H9 (cell line): Measurements from ENCODE around the gene ROBO1. TPM values are rescaled to one million over a fixed set of nuclear protein-coding genes. Genes with fewer than 3 reads are reported as not detected.

Source experiments
- DNase-seq: peaks from one replicate; pipeline ENCODE4 v3.0.0-alpha.2; 2017
- H2AFZ ChIP-seq: one replicate; pipeline ENCODE4 v1.6.1; 2013; ENCODE audit warnings: mild to moderate bottlenecking, low read length, control low read depth, moderate library complexity
- H2AK5ac ChIP-seq: 2 replicates; pipeline ENCODE4 v1.6.1; 2013; ENCODE audit warnings: low read length, control low read depth, mixed read lengths; ENCODE audit not compliant: insufficient read length
- H2BK120ac ChIP-seq: one replicate; pipeline ENCODE4 v1.6.1; 2013; ENCODE audit warnings: low read depth, mild to moderate bottlenecking, low read length, control low read depth, inconsistent platforms; ENCODE audit not compliant: poor library complexity, severe bottlenecking
- H2BK12ac ChIP-seq: 2 replicates; pipeline ENCODE4 v1.6.1; 2013; ENCODE audit warnings: low read length, control low read depth, mixed read lengths, low read depth; ENCODE audit not compliant: insufficient read length
- H2BK15ac ChIP-seq: 2 replicates; pipeline ENCODE4 v1.6.1; 2013; ENCODE audit warnings: low read depth, low read length, control low read depth
- H2BK20ac ChIP-seq: one replicate; pipeline ENCODE4 v1.6.1; 2013; ENCODE audit warnings: low read depth, mild to moderate bottlenecking, low read length, control low read depth, inconsistent platforms; ENCODE audit not compliant: poor library complexity, severe bottlenecking
- H2BK5ac ChIP-seq: 2 replicates; pipeline ENCODE4 v1.6.1; 2013; ENCODE audit warnings: low read length, control low read depth, mixed read lengths; ENCODE audit not compliant: insufficient read length
- H3K14ac ChIP-seq: 2 replicates; pipeline ENCODE4 v1.6.1; 2013; ENCODE audit warnings: low read length, control low read depth; ENCODE audit not compliant: insufficient read depth
- H3K18ac ChIP-seq: 2 replicates; pipeline ENCODE4 v1.6.1; 2013; ENCODE audit warnings: low read depth, mild to moderate bottlenecking, mixed read lengths, low read length, control low read depth; ENCODE audit not compliant: insufficient read length
- H3K23ac ChIP-seq: 2 replicates; pipeline ENCODE4 v1.6.1; 2013; ENCODE audit warnings: low read length, control low read depth, mixed read lengths, low read depth; ENCODE audit not compliant: insufficient read length
- H3K23me2 ChIP-seq: 2 replicates; pipeline ENCODE4 v1.6.1; 2013; ENCODE audit warnings: low read depth, mild to moderate bottlenecking, mixed read lengths, low read length, control low read depth; ENCODE audit not compliant: insufficient read length, poor library complexity, severe bottlenecking
- H3K27ac ChIP-seq: 2 replicates; pipeline ENCODE4 v1.5.1; 2013; ENCODE audit warnings: low read length, control low read depth, mixed read lengths, low read depth; ENCODE audit not compliant: insufficient read length
- H3K27me3 ChIP-seq: 2 replicates; pipeline ENCODE4 v1.6.1; 2013; ENCODE audit warnings: low read length, control low read depth, inconsistent platforms; ENCODE audit not compliant: insufficient read depth
- H3K4ac ChIP-seq: 2 replicates; pipeline ENCODE4 v1.6.1; 2013; ENCODE audit warnings: low read depth, mild to moderate bottlenecking, control low read depth, inconsistent platforms, low read length, moderate library complexity
- H3K4me1 ChIP-seq: 2 replicates; pipeline ENCODE4 v1.6.1; 2013; ENCODE audit warnings: low read length, control low read depth, inconsistent platforms; ENCODE audit not compliant: insufficient read depth
- H3K4me2 ChIP-seq: 2 replicates; pipeline ENCODE4 v1.6.1; 2013; ENCODE audit warnings: low read length, control low read depth, mixed read lengths; ENCODE audit not compliant: insufficient read length, insufficient read depth
- H3K56ac ChIP-seq: 2 replicates; pipeline ENCODE4 v1.6.1; 2013; ENCODE audit warnings: low read depth, mild to moderate bottlenecking, mixed read lengths, low read length, control low read depth; ENCODE audit not compliant: insufficient read length
- H3K79me1 ChIP-seq: 2 replicates; pipeline ENCODE4 v1.6.1; 2013; ENCODE audit warnings: low read depth, mild to moderate bottlenecking, moderate library complexity, low read length, control low read depth, inconsistent platforms; ENCODE audit not compliant: insufficient read depth, poor library complexity, severe bottlenecking
- H3K79me2 ChIP-seq: 2 replicates; pipeline ENCODE4 v1.6.1; 2013; ENCODE audit warnings: low read length, control low read depth, inconsistent platforms; ENCODE audit not compliant: insufficient read depth
- H3K9ac ChIP-seq: 2 replicates; pipeline ENCODE4 v1.6.1; 2013; ENCODE audit warnings: low read length, control low read depth, mixed read lengths; ENCODE audit not compliant: insufficient read length; ENCODE audit errors: extremely low read depth
- H3K9me3 ChIP-seq: one replicate; pipeline ENCODE4 v1.6.1; 2013; ENCODE audit warnings: low read depth, low read length, inconsistent platforms; ENCODE audit not compliant: control insufficient read depth
- H3T11ph ChIP-seq: one replicate; pipeline ENCODE4 v1.6.1; 2013; ENCODE audit warnings: mild to moderate bottlenecking, low read length, control low read depth, inconsistent platforms
- H4K20me1 ChIP-seq: one replicate; pipeline ENCODE4 v1.6.1; 2013; ENCODE audit not compliant: control insufficient read depth, insufficient read length, insufficient read depth
- H4K5ac ChIP-seq: 2 replicates; pipeline ENCODE4 v1.6.1; 2013; ENCODE audit warnings: low read depth, mild to moderate bottlenecking, mixed read lengths, low read length, control low read depth; ENCODE audit not compliant: insufficient read length
- H4K8ac ChIP-seq: replicated peaks from 2 replicates; pipeline ENCODE4 v1.6.1; 2013; ENCODE audit warnings: low read length, control low read depth, mixed read lengths, low read depth; ENCODE audit not compliant: insufficient read length
- H4K91ac ChIP-seq: 2 replicates; pipeline ENCODE4 v1.6.1; 2013; ENCODE audit warnings: low read depth, mild to moderate bottlenecking, moderate library complexity, mixed read lengths, low read length, control low read depth; ENCODE audit not compliant: insufficient read length
- H3K27ac Mint-ChIP-seq, 3 experiments: 2 replicates in 2 of 3; 3 replicates in 1 of 3; pipeline ENCODE4 v1.8.0; 2020 to 2021; ENCODE audit warnings: mixed read lengths in 3 of 3, mild to moderate bottlenecking in 1 of 3, moderate library complexity in 1 of 3
- H3K27me3 Mint-ChIP-seq: 2 replicates; pipeline ENCODE4 v1.8.0; 2021; ENCODE audit warnings: low read depth, mild to moderate bottlenecking, moderate library complexity, mixed read lengths
- H3K36me3 Mint-ChIP-seq, 3 experiments: 2 replicates in 2 of 3; 3 replicates in 1 of 3; pipeline ENCODE4 v1.8.0; 2020 to 2021; ENCODE audit warnings: low read depth in 3 of 3, mixed read lengths in 3 of 3; ENCODE audit not compliant: insufficient read depth in 1 of 3
- H3K4me1 Mint-ChIP-seq, 2 experiments: 2 replicates each; pipeline ENCODE4 v1.8.0; 2020; ENCODE audit warnings: mixed read lengths in 2 of 2
- H3K4me3 Mint-ChIP-seq, 2 experiments: 2 replicates in 1 of 2; 3 replicates in 1 of 2; pipeline ENCODE4 v1.8.0; 2020 to 2021; ENCODE audit warnings: mild to moderate bottlenecking in 2 of 2, mixed read lengths in 2 of 2, moderate library complexity in 1 of 2
- H3K9me3 Mint-ChIP-seq, 2 experiments: 2 replicates in 1 of 2; 3 replicates in 1 of 2; pipeline ENCODE4 v1.8.0; 2020; ENCODE audit warnings: mild to moderate bottlenecking in 2 of 2, mixed read lengths in 2 of 2, moderate library complexity in 1 of 2
- WGBS: extraction: QIAGEN DNeasy Blood & Tissue Kit; methylation state at CpG from one replicate; pipeline ENCODE4 v1.1.7; 2013; ENCODE audit warnings: missing lambda C conversion rate, low lambda C conversion rate, mixed read lengths; ENCODE audit not compliant: insufficient read length; ENCODE audit errors: extremely low coverage; 5-methylcytosine and 5-hydroxymethylcytosine counted together
- total RNA-seq: library from RNA; stranded (reverse); gene quantifications from 2 replicates; pipeline ENCODE4 v1.2.1, GENCODE V29; 2021
- TF ChIP-seq, protein P1 (sequence below): fragments of 200-600 bp; sonication (generic); conservative IDR thresholded peaks from 3 replicates; pipeline ENCODE4 v1.8.0; 2021; ENCODE audit warnings: antibody characterized with exemption, mild to moderate bottlenecking

The ROBO1 gene
- total RNA-seq, 1 experiment from 2014 or later, result 62.7 TPM

DNA sequence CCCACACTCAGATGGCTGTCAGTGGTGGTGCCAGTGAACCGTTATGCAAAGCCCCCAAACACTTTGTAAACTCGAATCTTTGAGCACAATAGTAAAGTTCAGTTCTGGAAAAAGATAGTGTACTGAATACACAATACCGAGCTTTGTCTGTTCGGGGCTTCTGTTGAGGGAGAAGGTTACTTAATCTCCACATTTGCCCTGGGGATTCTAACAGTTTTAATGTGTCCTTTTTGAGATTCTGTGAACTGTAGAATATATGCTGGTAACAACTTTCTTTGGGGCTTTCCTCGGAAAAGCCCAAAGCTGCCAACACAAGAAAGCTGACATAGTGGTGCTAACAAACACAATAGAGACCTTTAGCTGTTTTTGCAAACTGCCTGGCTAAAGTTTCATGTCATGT is 686.5 kb downstream of the ROBO1 start:
- DNase-seq, result no peak
- Mint-ChIP-seq H3K27me3 (no peaks in the 10 kb centered on the region), H3K9me3 (no peaks in the 10 kb centered on the region), H3K4me3 (no peak overlapping the region), H3K36me3 (no peaks in the 10 kb centered on the region), H3K27ac (no peak overlapping the region), H3K4me1 (peaks cover 2 to 3% of the 10 kb centered on the region in 2 experiments; a peak in 1 of 4 replicates)
- H3K23ac ChIP-seq, result no peak overlapping the region
- H4K91ac ChIP-seq, result no peak overlapping the region
- no peak overlapping the region for H3K27ac ChIP-seq
- no peak overlapping the region for H4K8ac ChIP-seq
- H3T11ph ChIP-seq, result no peak overlapping the region
- no peak overlapping the region for H3K18ac ChIP-seq
- H3K4ac ChIP-seq, result no peak overlapping the region
- no peaks in the 10 kb centered on the region for H3K9me3 ChIP-seq
- no peak overlapping the region for H2AK5ac ChIP-seq
- no peaks in the 10 kb centered on the region for H3K23me2 ChIP-seq
- no peak overlapping the region for H2BK120ac ChIP-seq
- H3K4me2 ChIP-seq, result no peak overlapping the region
- H3K27me3 ChIP-seq, result no peaks in the 10 kb centered on the region
- no peak overlapping the region for H2BK20ac ChIP-seq
- H2AFZ ChIP-seq, result peak overlapping the region; percentile 48
- H3K79me1 ChIP-seq, result no peaks in the 10 kb centered on the region
- H2BK5ac ChIP-seq, result no peak overlapping the region
- no peaks in the 10 kb centered on the region for H3K79me2 ChIP-seq
- H4K5ac ChIP-seq, result no peak overlapping the region
- no peak overlapping the region for H3K56ac ChIP-seq
- no peak overlapping the region for H2BK12ac ChIP-seq
- H3K9ac ChIP-seq, result no peak overlapping the region
- TF ChIP-seq, protein P1, sequence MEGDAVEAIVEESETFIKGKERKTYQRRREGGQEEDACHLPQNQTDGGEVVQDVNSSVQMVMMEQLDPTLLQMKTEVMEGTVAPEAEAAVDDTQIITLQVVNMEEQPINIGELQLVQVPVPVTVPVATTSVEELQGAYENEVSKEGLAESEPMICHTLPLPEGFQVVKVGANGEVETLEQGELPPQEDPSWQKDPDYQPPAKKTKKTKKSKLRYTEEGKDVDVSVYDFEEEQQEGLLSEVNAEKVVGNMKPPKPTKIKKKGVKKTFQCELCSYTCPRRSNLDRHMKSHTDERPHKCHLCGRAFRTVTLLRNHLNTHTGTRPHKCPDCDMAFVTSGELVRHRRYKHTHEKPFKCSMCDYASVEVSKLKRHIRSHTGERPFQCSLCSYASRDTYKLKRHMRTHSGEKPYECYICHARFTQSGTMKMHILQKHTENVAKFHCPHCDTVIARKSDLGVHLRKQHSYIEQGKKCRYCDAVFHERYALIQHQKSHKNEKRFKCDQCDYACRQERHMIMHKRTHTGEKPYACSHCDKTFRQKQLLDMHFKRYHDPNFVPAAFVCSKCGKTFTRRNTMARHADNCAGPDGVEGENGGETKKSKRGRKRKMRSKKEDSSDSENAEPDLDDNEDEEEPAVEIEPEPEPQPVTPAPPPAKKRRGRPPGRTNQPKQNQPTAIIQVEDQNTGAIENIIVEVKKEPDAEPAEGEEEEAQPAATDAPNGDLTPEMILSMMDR, result no peak
- WGBS, result no CpG with 5 or more reads among the region's 5 CpGs
- H2BK15ac ChIP-seq, result no peak overlapping the region
- no peaks in the 10 kb centered on the region for H4K20me1 ChIP-seq
- no peak overlapping the region for H3K14ac ChIP-seq
- H3K4me1 ChIP-seq, result no peaks in the 10 kb centered on the region
